ENCODE results near the gene PTPRH.
"Not testable (repeated sequence)": the region's sequence is repeated elsewhere in the genome, so short reads cannot be mapped to it uniquely, and the experiment has no call there.

PTPRH gene

GRCh38 chr19:55179606-55180484 is 29.5 kb downstream of the PTPRH start, which contains the start of gene SYT5:
Gene SYT5 (minus strand): TSS chr19:55180289. CDS start chr19:55179041, 1,248 bp downstream.
- peak; percentile 33 for ATAC-seq
- peak; percentile 78 for DNase-seq

GRCh38 chr19:55178781-55179599 is 30.3 kb downstream of the PTPRH start:
- peak; percentile 93 for DNase-seq
- peak; percentile 86 for ATAC-seq

- ATAC-seq (no peak), DNase-seq (no peak)
Observed at GRCh38 chr19:55176076-55176475, 33.2 kb downstream of the PTPRH start.

- no peak for DNase-seq
- no peak for ATAC-seq
Observed at GRCh38 chr19:55175117-55175867, 34.0 kb downstream of the PTPRH start.

GRCh38 chr19:55174425-55175116 is 34.7 kb downstream of the PTPRH start:
- ATAC-seq, result no peak

GRCh38 chr19:55173714-55174409 is 35.4 kb downstream of the PTPRH start:
- ATAC-seq (peak; percentile 58), DNase-seq (peak; percentile 66)

More at GRCh38 chr19:55174425-55175116, 34.7 kb downstream of the PTPRH start:
- DNase-seq, result no peak

- DNase-seq (no peak), ATAC-seq (no peak)
Observed at GRCh38 chr19:55173186-55173713, 36.1 kb downstream of the PTPRH start.

- ATAC-seq (no peak), DNase-seq (no peak)
Observed at GRCh38 chr19:55172741-55173140, 36.6 kb downstream of the PTPRH start.

GRCh38 chr19:55172318-55172717 is 37.0 kb downstream of the PTPRH start:
- not testable (repeated sequence) for DNase-seq, ATAC-seq

- no peak for DNase-seq
- no peak for ATAC-seq
Observed at GRCh38 chr19:55171440-55171839, 37.9 kb downstream of the PTPRH start.

GRCh38 chr19:55169136-55169535 is 40.2 kb downstream of the PTPRH start:
- DNase-seq (no peak), ATAC-seq (no peak)

- ATAC-seq (peak; percentile 91), DNase-seq (peak; percentile 78)
Observed at GRCh38 chr19:55166530-55167268, 42.6 kb downstream of the PTPRH start, which contains the start of gene DNAAF3. Gene DNAAF3 (minus strand): TSS chr19:55166613. CDS start chr19:55166413, 200 bp downstream.

GRCh38 chr19:55165952-55166529 is 43.3 kb downstream of the PTPRH start:
- peak; percentile 42 for DNase-seq
- peak; percentile 72 for ATAC-seq

GRCh38 chr19:55161571-55162322 is 47.6 kb downstream of the PTPRH start:
- DNase-seq (no peak), ATAC-seq (no peak)

GRCh38 chr19:55160986-55161365 is 48.3 kb downstream of the PTPRH start:
- DNase-seq, result no peak
- ATAC-seq, result no peak

GRCh38 chr19:55160128-55160985 is 48.9 kb downstream of the PTPRH start:
- DNase-seq (peak; percentile 94), ATAC-seq (peak; percentile 90)
